Inflammatory macrophage treated with lipopolysaccharide for 1 hour (primary cell): ENCODE measurements around the gene OPRD1.

ENCODE experiments used
- DNase-seq, 2 donors: peaks; one replicate each; pipeline ENCODE4 v3.0.0-alpha.2; 2020 to 2022

The OPRD1 gene

GRCh38 chr1:28886731-28887418 lies 74.9 kb downstream of the OPRD1 start:
- peak; percentile 78 to 94 for DNase-seq

DNA sequence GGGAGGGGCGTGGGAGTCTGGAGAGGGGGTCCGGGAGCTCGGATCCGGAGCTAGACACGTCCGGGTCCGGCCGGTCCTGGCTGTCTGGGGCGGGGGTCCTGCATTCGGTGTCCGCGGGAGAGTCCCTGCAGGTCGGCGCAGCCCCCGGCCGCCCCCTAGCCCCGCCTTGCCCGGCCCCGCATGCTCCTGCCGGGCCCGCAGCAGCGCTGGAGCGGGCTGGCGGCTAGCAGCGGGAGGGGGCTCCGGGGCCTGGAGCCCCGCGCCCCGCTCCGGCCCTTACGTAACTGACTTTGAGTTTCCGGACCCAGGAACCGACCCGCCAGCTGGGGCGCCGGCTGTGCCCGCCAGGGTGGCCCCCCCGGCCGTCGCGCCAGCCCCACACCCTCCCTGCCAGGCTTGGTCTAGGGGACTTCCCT lies 75.5 kb downstream of the OPRD1 start:
- no peak for DNase-seq

GRCh38 chr1:28887835-28888682 lies 76.1 kb downstream of the OPRD1 start:
- no peak for DNase-seq

GRCh38 chr1:28888915-28889314 lies 76.9 kb downstream of the OPRD1 start:
- no peak for DNase-seq

GRCh38 chr1:28889357-28889756 lies 77.4 kb downstream of the OPRD1 start:
- no peak for DNase-seq

- no peak for DNase-seq
Observed at GRCh38 chr1:28890435-28890834, 78.5 kb downstream of the OPRD1 start.

- DNase-seq: no peak
Observed at GRCh38 chr1:28890836-28891235, 78.9 kb downstream of the OPRD1 start.

GRCh38 chr1:28891256-28891655 lies 79.3 kb downstream of the OPRD1 start:
- DNase-seq: no peak

DNA sequence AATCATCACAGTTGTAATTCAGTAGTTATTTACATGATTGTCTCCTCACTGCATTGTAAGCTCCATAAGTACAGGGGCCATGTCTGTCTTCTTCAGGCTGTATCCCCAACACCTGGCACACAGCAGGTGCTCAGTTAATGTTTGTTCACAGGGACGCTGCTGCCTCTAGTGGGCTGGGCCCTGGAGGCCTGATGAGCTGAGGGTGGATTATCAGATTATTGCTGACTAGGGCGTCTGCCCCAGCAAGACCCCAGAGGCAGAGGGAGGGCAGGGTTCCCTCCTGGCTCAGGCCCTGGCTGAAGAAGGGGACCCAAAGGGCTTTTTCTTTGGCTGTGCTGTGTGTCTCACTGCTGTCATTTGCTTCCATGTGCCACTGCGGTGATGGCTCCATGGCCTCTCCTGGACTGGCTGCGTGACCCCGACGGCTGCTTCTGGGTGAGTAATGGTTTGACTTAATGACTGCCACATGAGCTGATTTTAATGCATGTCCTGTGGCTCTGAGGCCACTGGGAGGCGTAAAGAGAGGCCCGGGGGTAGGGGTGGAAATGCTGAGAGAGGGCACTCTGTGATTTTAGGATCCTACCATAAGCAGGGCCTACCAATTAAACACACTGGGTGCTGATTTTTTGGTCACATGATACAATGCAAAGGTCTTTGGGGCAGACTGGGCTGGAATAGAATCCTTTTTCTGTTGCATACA lies 81.6 kb downstream of the OPRD1 start:
- DNase-seq: no peak

DNA sequence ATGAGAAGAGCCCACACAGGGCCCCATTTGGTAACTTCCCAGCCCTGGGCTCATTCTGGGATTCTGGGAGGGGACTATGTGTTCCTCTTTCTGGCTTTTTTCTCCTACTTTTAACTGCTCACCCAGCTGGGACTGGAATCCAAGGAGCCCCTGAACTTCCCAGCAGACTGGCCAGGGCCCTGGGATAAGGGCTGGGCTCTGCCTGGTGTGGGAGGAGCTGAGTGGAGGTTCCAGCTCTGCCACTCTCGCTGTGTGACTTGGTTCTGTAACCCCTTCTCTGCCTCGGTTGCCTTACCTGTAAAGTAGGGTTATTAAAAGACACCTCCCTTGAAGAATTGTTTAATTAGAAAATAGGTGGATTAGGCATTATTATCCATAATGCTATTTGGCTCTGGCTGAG lies 82.8 kb downstream of the OPRD1 start:
- no peak for DNase-seq

GRCh38 chr1:28895896-28896608 lies 84.1 kb downstream of the OPRD1 start:
- no peak for DNase-seq

GRCh38 chr1:28896609-28896986 lies 84.6 kb downstream of the OPRD1 start:
- no peak for DNase-seq

DNA sequence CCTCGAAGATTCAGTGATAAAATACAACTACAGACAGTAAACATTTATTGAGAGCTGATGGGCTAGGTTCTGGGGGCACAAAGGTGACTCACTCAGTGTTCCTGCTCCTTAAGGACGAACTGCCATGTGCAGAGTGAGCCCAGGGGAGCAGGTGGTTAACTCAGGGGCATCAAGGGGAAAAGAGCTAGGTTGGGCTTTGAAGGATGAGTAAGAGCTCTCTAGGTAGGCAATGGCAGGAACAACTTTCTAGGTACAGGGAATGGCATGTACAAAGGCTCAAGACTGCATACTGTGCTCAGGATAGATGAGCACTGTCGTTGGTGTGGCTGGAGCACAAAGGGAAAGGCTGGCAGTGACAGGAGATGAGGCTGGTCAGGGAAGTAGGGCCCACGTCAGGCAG lies 85.8 kb downstream of the OPRD1 start:
- DNase-seq: no peak

DNA sequence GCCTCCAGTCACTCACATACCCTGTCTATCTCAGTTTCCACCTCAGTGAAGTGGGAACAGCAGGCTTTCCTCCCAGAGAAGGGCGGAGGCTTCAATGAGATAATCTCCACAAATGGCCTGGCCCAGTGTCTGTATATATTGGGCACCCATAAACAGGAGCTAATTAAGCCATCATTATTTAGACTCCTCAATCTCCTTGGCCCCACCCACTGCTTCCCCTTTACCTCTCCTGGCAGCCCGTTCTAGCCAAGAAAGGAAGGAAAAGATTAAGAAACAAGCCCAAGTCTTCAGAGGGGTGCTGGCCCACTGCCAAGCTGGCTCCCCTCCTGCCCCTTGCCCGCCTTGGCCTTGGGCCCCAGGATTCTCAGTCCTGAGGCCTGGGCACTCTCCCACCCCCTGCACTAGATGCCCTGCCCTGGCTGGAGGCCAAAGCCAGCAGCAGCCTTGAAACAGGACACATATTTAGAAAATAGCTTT lies 86.5 kb downstream of the OPRD1 start:
- no peak for DNase-seq

DNA sequence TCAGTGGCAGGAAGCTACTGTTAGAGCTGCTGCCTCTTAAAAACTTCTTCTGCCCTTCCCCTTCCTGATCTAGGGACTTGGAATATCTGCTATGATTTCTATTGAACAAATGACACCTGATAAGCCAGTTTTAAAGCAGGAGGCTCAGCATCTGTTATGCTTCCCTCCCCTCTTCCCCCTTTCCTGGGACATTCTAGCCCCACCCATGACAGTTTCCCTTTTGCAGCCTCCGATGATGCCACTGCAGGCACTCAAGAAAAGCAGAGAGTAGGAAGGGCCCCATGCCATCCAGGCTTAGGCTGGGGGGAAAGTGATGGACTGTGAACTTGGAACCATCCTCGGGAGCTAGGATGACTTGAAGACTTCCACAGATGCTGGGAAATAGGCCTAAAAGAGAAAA lies 87.3 kb downstream of the OPRD1 start:
- peak in 1 of 2 donors; percentile 36 for DNase-seq

DNA sequence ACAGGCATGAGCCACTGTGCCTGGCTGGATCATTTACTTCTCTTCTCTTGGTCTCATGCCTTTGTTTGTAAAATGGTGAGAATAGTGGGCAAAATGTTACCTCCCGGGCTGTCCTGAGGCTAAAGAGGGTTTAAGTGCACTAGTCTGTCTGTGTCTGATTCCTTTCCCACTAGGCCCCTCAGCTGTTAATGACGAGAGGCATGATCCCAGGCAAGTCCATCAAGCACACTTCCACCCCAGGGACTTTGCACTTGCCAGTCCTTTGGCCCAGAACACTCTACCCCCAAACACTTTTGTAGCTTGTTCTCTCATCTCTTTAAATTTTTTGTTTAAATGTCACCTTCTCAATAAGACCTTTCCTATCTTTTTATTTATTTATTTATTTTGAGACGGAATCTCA lies 88.6 kb downstream of the OPRD1 start:
- no peak for DNase-seq

- no peak for DNase-seq
Observed at GRCh38 chr1:28902738-28903137, 90.8 kb downstream of the OPRD1 start.

GRCh38 chr1:28905921-28906666 lies 94.1 kb downstream of the OPRD1 start:
- no peak for DNase-seq

DNA sequence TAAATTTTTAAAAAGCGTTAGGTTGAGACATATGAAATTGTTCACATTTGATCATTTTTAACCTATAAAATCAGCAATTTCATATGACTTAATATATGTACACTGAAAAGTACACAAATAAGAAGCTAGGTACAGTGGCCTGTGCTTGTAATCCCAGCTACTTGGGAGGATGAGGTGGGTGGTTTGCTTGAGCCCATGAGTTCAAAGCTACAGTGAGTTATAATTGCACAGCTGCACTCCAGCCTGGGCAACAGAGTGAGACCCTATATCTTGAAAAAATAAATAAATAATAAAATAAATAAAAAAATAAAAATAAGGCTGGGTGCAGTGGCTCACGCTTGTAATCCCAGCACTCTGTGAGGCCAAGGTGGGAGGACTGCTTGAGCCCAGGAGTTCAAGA lies 97.2 kb downstream of the OPRD1 start:
- DNase-seq: no peak

DNA sequence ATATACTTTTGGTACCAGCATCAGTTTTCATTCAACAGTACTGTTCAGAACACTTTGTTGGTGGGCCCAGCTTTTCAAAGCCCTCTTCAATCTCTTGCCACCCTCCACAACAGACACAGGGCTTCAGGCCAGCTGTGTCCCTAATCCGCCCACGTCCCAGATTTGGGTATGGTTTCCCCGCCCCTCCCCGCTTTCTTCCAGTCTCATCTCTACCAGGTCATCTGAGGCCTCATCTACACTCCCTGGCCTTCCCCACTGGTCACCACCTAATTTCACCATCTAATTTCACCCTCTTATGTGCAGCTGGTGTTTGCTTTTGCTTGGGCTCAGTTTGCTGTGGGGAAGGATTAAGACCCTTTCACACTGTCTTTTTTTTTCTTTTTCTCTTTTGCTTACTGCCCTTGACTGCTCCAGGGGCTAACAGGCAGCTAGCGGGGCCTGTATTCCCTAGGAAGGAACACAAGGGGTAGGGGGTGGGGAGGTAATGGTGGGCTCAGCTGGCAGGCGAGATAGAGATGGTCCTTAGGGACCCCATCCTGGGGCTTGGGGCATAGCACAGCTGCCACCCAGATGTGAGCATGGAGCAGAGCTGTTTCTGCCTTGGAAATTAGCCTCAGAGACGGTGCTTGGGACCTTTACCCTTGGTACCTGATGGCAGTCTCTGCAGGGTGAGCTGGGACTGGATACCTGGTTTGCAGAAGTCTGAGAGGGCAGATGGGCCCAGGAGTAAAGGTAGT lies 98.6 kb downstream of the OPRD1 start:
- no peak for DNase-seq

DNA sequence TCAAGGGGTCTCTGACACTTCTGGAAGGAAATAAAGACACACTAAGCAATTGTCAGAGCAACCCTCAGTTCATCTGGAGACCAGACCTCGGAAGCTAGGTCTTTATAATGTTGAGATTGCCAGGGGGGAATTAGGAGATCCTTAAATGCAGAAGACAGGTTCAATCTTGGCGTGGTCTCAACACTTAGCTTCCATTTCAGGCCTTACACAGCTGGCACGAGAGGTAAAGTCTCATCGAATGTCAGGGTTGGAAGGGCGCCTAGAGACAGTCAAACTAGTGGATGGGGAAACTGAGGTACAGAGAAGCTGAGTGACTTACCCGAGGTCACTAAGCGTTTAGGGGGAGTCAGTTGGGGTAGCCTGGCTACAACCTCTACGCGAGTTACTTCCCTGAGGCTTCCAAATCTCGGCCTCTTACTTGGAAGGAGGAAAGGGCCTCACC lies 101.8 kb downstream of the OPRD1 start:
- no peak for DNase-seq
